Measurements from ENCODE around the gene PAX5. TPM values are rescaled to one million over a fixed set of nuclear protein-coding genes. Genes with fewer than 3 reads are reported as not detected.

Gene PAX5
- total RNA-seq, 1 experiment from 2014 or later, result 0.39 TPM

GRCh38 chr9:37027582-37028419 is 6.3 kb downstream of the PAX5 start:
- Mint-ChIP-seq H3K9me3 (peaks cover 3 to 5% of the 10 kb centered on the region in 2 experiments; a peak in 4 of 5 replicates), H3K27ac (no peak overlapping the region)
- no CpG with 5 or more reads among the region's 58 CpGs for WGBS (ENCODE audit: extremely low coverage, insufficient read length, low lambda C conversion rate)

More at GRCh38 chr9:37027582-37028419, 6.3 kb downstream of the PAX5 start:
- Histone ChIP-seq H3K23me2 (ENCODE audit: insufficient read length, low read depth, low read length, poor library complexity, severe bottlenecking) (peaks cover 29% of the 10 kb centered on the region), H3K4me2 (ENCODE audit: insufficient read depth, insufficient read length, low read length) (peak overlapping the region; percentile 73), H3K79me2 (ENCODE audit: insufficient read depth, low read length) (no peaks in the 10 kb centered on the region), H4K20me1 (ENCODE audit: control insufficient read depth, insufficient read depth, insufficient read length) (no peaks in the 10 kb centered on the region), H3T11ph (ENCODE audit: low read length) (no peak overlapping the region), H3K4ac (ENCODE audit: low read depth, low read length) (no peak overlapping the region), H3K56ac (ENCODE audit: insufficient read length, low read depth, low read length) (no peak overlapping the region), H3K4me1 (ENCODE audit: insufficient read depth, low read length) (no peaks in the 10 kb centered on the region), H4K91ac (ENCODE audit: insufficient read length, low read depth, low read length) (no peak overlapping the region), H3K27ac (ENCODE audit: insufficient read length, low read depth, low read length) (no peak overlapping the region), H4K5ac (ENCODE audit: insufficient read length, low read depth, low read length) (no peak overlapping the region), H3K9ac (ENCODE audit: extremely low read depth, insufficient read length, low read length) (no peak overlapping the region), H4K8ac (replicated peaks; ENCODE audit: insufficient read length, low read depth, low read length) (no peak overlapping the region), H3K79me1 (ENCODE audit: insufficient read depth, low read depth, low read length, poor library complexity, severe bottlenecking) (no peaks in the 10 kb centered on the region), H2BK120ac (ENCODE audit: low read depth, low read length, poor library complexity, severe bottlenecking) (no peak overlapping the region), H3K23ac (ENCODE audit: insufficient read length, low read depth, low read length) (no peak overlapping the region), H3K9me3 (ENCODE audit: control insufficient read depth, low read depth, low read length) (no peaks in the 10 kb centered on the region), H2BK5ac (ENCODE audit: insufficient read length, low read length) (no peak overlapping the region), H2BK15ac (ENCODE audit: low read depth, low read length) (no peak overlapping the region), H2AK5ac (ENCODE audit: insufficient read length, low read length) (no peak overlapping the region), H3K18ac (ENCODE audit: insufficient read length, low read depth, low read length) (no peak overlapping the region), H2AFZ (ENCODE audit: low read length) (no peak overlapping the region), H2BK20ac (ENCODE audit: low read depth, low read length, poor library complexity, severe bottlenecking) (no peak overlapping the region), H2BK12ac (ENCODE audit: insufficient read length, low read depth, low read length) (no peak overlapping the region), H3K27me3 (ENCODE audit: insufficient read depth, low read length) (peaks cover 95% of the 10 kb centered on the region), H3K14ac (ENCODE audit: insufficient read depth, low read length) (no peak overlapping the region)
- peak; percentile 98 for DNase-seq
- Mint-ChIP-seq H3K4me3 (peak overlapping the region; percentile 66 to 87), H3K36me3 (ENCODE audit: insufficient read depth in 1 of 3, low read depth in 3 of 3) (peaks cover 0 to 1% (median 0%) of the 10 kb centered on the region in 3 experiments; a peak in 2 of 7 replicates), H3K27me3 (ENCODE audit: low read depth) (peaks cover 98% of the 10 kb centered on the region), H3K4me1 (peaks cover 27 to 47% of the 10 kb centered on the region in 2 experiments)
- TF ChIP-seq, protein P1, sequence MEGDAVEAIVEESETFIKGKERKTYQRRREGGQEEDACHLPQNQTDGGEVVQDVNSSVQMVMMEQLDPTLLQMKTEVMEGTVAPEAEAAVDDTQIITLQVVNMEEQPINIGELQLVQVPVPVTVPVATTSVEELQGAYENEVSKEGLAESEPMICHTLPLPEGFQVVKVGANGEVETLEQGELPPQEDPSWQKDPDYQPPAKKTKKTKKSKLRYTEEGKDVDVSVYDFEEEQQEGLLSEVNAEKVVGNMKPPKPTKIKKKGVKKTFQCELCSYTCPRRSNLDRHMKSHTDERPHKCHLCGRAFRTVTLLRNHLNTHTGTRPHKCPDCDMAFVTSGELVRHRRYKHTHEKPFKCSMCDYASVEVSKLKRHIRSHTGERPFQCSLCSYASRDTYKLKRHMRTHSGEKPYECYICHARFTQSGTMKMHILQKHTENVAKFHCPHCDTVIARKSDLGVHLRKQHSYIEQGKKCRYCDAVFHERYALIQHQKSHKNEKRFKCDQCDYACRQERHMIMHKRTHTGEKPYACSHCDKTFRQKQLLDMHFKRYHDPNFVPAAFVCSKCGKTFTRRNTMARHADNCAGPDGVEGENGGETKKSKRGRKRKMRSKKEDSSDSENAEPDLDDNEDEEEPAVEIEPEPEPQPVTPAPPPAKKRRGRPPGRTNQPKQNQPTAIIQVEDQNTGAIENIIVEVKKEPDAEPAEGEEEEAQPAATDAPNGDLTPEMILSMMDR (conservative IDR thresholded peaks at IDR 0.05), result no peak
